HAP-1 (cell line): ENCODE results near the gene MYO10.

ENCODE experiments used
- DNase-seq, 2 experiments: peaks; one replicate each; pipeline ENCODE4 v3.0.0-alpha.2; 2016 to 2020; ENCODE audit warnings: low spot score in 2 of 2
- H3K27me3 ChIP-seq: fragments of 250-450 bp; sonication (Bioruptor Pico); 2 replicates; pipeline ENCODE4 v1.5.1; 2020; ENCODE audit warnings: low read depth, mild to moderate bottlenecking, moderate library complexity
- H3K36me3 ChIP-seq: fragments of 250-450 bp; sonication (Bioruptor Pico); replicated peaks from 2 replicates; pipeline ENCODE4 v1.5.1; 2020; ENCODE audit warnings: mild to moderate bottlenecking
- H3K4me1 ChIP-seq: fragments of 250-450 bp; sonication (Bioruptor Pico); 2 replicates; pipeline ENCODE4 v1.5.1; 2020; ENCODE audit warnings: mild to moderate bottlenecking
- H3K4me3 ChIP-seq: fragments of 250-450 bp; sonication (Bioruptor Pico); 2 replicates; pipeline ENCODE4 v1.5.1; 2020; ENCODE audit warnings: mild to moderate bottlenecking, moderate library complexity
- H3K9me3 ChIP-seq: fragments of 250-450 bp; sonication (Bioruptor Pico); 2 replicates; pipeline ENCODE4 v1.5.1; 2020; ENCODE audit warnings: mild to moderate bottlenecking, moderate library complexity
- in situ Hi-C: fragments of 300-500 bp; cut with MboI; formaldehyde crosslinking; loops from 3 replicates; pipeline ENCODE4 v1.14.3; 2020; ENCODE audit warnings: low sequenced_read_pairs, inconsistent platforms, mixed read lengths

The MYO10 gene

DNA sequence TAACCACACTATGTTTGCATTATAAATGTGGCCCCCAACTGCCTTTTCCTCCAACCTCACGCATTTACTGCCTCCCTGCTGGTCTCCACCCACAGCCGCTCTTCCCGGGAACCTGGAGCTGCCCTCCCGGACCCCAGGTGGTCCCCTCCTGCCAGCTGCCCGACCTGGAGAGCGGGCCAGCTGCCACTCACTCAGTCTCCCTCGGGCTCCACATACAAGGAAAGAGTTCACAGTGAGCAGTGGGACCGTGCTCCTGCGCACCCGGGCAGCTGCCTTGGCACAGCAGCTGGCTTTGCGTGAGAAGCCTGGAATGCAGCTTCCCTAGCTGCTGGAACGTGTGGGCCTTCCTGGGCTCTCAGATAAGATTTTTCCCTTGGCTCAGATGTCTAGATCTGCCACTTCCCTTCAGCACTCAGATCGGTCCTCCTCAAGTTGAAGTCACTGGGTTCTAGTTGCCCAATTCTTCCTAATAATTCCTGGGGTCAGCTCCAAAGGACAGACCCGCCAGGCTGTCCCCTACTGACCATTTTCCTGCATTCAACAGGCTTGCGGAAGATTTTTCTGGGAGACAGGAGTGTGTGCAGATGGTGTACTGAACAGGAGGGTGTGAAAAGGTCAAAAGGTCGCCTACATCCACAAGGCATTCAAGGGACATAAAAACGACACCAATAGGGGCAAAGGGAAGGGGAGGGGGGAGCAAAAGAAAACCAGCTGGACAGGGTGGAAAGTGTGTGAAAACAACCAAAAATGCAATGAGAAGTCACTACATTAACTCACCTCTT lies 69.1 kb downstream of the MYO10 start:
- Histone ChIP-seq H3K4me1 (peaks cover 7% of the 10 kb centered on the region), H3K4me3 (no peak overlapping the region), H3K36me3 (0 out of 2 replicates have a peak, but pooled peaks cover 4% of the 10 kb centered on the region), H3K9me3 (no peaks in the 10 kb centered on the region), H3K27me3 (no peaks in the 10 kb centered on the region)
- in situ Hi-C loops = no loop called here
- no peak for DNase-seq

DNA sequence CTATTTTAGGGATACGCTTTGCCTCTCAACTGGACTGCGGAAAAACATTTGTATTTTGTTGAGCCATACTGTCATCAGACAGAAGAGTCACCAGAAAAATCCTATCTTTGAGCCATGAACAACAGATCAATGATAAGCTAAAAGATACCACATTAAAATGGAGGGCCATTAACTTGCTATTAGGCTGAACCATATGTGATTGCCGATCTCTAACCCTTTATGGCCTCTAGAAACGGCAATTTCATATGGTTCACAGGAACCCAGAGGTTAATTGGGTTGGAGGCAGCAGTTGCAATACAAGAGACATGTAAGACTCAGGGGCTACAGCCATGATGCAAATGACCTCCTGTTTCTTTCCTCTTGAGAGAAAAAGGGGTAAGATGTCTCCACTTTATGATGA lies 69.8 kb downstream of the MYO10 start:
- no peak for DNase-seq
- Histone ChIP-seq H3K4me1 (peaks cover 7% of the 10 kb centered on the region), H3K36me3 (0 out of 2 replicates have a peak, but pooled peaks cover 4% of the 10 kb centered on the region), H3K27me3 (no peaks in the 10 kb centered on the region), H3K4me3 (no peak overlapping the region), H3K9me3 (no peaks in the 10 kb centered on the region)
- in situ Hi-C loops = no loop called here

DNA sequence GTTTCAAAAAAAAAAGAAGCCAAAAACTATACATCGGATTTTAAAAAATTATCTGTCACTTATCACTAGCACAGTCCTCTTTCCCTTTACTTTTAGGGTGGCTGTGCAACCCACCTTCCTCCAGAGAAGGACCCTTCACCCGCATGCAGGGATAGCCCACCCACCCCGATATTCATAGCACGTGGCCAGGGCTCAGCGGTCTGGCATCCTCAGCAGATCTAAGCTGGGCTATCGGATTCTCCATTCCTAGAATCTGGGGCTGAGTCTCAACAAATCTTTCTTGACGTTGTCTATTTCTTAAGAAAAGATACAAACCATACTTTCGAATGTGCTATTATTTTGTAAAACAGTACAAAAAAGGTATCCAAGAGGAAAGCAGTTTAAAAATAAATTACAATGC lies 70.9 kb downstream of the MYO10 start:
- Histone ChIP-seq H3K27me3 (no peaks in the 10 kb centered on the region), H3K4me3 (no peak overlapping the region), H3K4me1 (peaks cover 7% of the 10 kb centered on the region), H3K36me3 (no peaks in the 10 kb centered on the region), H3K9me3 (no peaks in the 10 kb centered on the region)
- no peak for DNase-seq
- in situ Hi-C loops = no loop called here

DNA sequence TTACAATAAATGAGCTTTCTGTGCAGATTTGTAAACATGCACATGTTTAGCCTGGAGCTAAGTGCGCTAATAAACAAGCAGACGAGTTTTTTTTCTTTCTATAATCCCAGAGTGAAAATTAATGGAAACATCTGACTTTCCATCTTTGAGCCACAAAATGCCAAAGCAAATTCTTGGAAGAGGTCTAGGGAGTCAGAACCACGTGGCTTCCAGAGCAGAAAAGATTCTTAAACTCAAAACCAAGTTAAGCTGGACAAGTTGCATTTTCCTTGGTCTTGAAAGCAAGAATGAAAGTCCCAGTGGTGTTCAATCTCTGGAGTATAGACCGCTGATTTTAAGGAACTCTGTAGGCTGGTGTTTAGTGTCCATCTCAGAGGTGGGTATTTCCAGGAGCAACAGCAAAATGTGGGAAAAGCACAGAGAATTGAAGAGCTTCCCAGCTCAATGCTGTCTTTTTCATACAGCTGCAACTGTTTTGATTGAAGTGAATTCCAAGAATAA lies 71.4 kb downstream of the MYO10 start:
- peaks cover 7% of the 10 kb centered on the region for H3K4me1 ChIP-seq
- H3K4me3 ChIP-seq = no peak overlapping the region
- no peak for DNase-seq
- in situ Hi-C loops = no loop called here
- no peaks in the 10 kb centered on the region for H3K36me3 ChIP-seq
- H3K27me3 ChIP-seq = no peaks in the 10 kb centered on the region
- H3K9me3 ChIP-seq = no peaks in the 10 kb centered on the region

DNA sequence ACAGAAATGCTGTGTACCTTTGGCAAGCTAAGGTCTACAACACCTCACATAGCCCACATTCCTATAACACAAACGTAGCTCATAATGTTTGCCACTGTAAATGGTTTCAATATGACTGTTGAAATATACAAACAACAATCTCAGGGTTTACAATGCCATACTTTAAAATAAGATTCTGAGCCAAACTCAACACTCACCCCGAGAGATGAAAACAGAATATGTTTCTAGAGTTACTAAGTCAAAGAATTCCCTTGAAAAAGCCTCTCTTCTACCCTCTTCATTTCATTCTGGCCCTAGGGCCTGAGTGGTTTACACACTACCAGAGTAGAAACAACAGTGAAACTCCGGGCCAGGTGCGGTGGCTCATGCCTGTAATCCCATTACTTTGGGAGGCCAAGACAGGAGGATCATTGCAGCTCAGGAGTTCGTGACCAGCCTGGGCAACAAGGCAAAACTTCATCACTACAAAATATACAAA lies 72.6 kb downstream of the MYO10 start:
- Histone ChIP-seq H3K9me3 (no peaks in the 10 kb centered on the region), H3K36me3 (no peaks in the 10 kb centered on the region), H3K4me1 (peaks cover 7% of the 10 kb centered on the region), H3K4me3 (no peak overlapping the region), H3K27me3 (no peaks in the 10 kb centered on the region)
- DNase-seq = no peak
- in situ Hi-C loops = no loop called here

DNA sequence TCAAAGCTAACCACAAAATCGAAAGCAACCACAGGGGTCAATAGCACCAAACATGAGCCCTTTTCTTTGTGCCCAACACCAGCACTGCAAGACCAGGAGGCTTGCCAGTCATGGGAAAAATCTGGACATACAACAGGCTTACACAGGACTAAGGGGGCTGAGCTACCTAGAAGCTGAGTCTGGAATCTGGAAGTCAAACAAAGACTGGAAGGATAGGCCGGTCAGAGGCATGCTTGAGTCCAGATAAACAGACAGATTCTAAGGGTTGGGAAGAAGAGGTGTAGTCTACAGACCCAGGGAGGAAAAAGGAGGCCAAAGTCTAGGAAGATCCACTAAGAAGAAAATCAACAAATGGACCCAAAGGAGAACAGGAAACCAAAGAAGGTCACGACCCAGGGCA lies 73.3 kb downstream of the MYO10 start:
- H3K9me3 ChIP-seq = no peaks in the 10 kb centered on the region
- no peak for DNase-seq
- H3K27me3 ChIP-seq = no peaks in the 10 kb centered on the region
- in situ Hi-C loops = no loop called here
- peaks cover 7% of the 10 kb centered on the region for H3K4me1 ChIP-seq
- no peak overlapping the region for H3K4me3 ChIP-seq
- H3K36me3 ChIP-seq = no peaks in the 10 kb centered on the region

DNA sequence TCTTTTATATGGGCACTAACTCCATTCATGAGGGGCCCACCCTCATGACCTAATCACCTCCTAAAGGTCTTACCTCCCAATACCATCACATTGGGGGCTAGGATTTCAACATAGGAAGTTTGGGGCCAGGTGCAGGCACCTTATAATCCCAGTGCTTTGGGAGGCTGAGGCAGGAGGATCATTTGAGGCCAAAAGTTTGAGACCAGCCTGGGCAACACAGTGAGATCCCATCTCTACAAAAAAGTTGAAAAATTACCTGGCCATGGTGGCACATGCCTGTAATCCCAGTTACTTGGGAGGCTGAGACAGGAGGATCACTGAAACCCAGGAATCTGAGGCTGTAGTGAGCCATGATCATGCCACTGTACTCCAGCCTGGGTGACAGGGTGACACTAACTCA lies 76.7 kb downstream of the MYO10 start:
- in situ Hi-C loops = no loop called here
- Histone ChIP-seq H3K4me1 (peaks cover 19% of the 10 kb centered on the region), H3K27me3 (no peaks in the 10 kb centered on the region), H3K36me3 (no peaks in the 10 kb centered on the region), H3K9me3 (no peaks in the 10 kb centered on the region), H3K4me3 (no peak overlapping the region)
- no peak for DNase-seq

DNA sequence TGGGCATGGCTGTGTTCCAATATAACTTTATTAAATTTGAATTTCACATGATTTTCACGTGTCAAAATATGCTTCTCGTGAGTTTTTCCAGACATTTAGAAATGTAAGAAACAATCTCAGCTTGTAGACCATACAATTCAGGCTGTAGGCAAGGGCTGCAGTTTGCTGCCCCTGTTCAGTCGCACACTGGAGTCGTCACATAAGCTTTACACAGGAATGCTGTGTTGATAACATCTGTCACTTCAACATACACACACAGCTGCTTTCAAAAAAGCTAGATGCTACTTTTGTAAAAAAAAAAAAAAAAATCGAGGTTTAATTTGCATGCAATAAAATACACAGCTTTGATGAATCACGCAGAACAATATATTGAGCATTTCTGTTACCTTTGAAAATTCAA lies 77.9 kb downstream of the MYO10 start:
- H3K4me3 ChIP-seq = no peak overlapping the region
- no peaks in the 10 kb centered on the region for H3K9me3 ChIP-seq
- H3K36me3 ChIP-seq = no peaks in the 10 kb centered on the region
- DNase-seq = no peak
- peaks cover 27% of the 10 kb centered on the region for H3K4me1 ChIP-seq
- in situ Hi-C loops = no loop called here
- no peaks in the 10 kb centered on the region for H3K27me3 ChIP-seq

DNA sequence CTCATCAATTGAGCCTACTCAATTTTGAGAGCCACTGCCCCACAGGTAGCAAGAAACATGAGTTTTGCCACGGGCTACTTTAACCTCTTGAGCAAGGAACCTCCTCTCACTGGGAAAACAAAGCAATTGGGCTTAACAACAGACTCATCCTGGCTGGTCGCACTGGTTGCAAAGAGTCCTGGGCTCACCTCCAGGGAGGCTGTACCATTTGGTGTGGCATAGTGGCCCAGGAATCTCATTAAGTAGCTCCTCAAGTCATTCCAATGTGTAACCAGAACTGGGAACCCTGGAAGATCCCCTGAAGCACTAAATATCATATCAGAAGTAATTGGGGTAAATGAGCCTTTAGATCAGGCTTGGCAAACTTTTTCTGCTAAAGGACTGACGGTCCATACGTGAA lies 78.5 kb downstream of the MYO10 start:
- Histone ChIP-seq H3K36me3 (no peaks in the 10 kb centered on the region), H3K4me3 (no peak overlapping the region), H3K4me1 (peaks cover 32% of the 10 kb centered on the region), H3K27me3 (no peaks in the 10 kb centered on the region), H3K9me3 (no peaks in the 10 kb centered on the region)
- DNase-seq = no peak
- in situ Hi-C loops = no loop called here

DNA sequence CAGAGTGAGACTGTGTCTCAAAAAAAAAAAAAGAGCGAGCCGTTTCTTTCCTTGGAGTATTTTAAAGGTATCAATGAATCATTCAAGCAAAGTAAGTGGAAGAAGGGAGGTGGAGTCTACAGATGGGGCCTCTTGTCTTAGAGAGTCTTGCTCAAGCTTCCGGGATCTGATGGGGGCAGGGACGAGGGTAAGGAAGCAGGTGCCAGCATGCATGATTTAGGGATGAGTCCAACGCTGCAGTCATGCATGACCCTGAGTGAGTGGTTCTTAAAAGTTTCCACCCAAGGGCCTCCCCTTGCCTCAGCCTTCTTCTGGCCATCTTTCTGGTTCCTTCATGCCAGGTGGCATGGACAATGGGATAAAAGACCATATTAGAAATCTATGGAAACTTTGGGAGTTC lies 79.6 kb downstream of the MYO10 start:
- no peaks in the 10 kb centered on the region for H3K9me3 ChIP-seq
- no peak for DNase-seq
- in situ Hi-C loops = no loop called here
- H3K27me3 ChIP-seq = no peaks in the 10 kb centered on the region
- H3K36me3 ChIP-seq = no peaks in the 10 kb centered on the region
- peaks cover 39% of the 10 kb centered on the region for H3K4me1 ChIP-seq
- H3K4me3 ChIP-seq = no peak overlapping the region

DNA sequence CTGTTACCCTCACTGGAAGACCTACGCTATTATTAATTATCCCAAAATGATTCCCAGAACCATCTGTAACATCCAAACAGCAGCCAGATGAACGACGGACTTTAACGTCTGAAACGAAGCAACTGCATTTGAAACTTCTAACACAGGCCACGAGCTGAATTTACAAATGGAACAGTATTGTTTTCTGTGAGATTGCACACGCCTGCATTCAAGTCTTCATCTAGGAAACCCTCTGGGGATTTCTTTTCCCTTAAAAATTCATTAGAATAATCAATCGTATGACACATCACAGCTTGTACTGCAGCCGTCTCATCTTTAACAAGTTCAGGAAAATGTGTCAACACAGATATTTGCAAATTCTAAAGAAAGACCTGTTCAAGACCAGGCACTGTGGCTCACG lies 80.2 kb downstream of the MYO10 start:
- Histone ChIP-seq H3K4me1 (peaks cover 46% of the 10 kb centered on the region), H3K27me3 (no peaks in the 10 kb centered on the region), H3K9me3 (no peaks in the 10 kb centered on the region), H3K4me3 (no peak overlapping the region), H3K36me3 (no peaks in the 10 kb centered on the region)
- DNase-seq = no peak
- in situ Hi-C loops = no loop called here

DNA sequence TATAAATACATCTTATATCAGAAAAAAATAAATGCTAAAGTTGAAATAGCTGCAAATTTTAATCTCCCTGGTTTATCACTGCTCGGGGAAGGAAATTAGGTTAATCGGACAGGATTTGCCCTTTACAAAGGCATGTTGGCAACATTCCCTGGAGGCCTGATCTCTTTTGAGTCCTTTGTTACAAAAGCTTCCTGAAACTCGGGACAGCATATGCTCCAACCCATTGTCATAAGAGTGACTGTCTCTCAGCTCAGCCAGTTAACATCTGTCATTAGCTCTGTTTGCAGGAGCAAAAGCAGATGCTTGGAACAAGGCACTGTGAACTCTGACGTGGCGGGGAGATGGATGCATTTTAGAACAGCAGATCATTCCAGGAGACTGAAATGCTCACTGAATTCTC lies 80.6 kb downstream of the MYO10 start:
- Histone ChIP-seq H3K4me3 (no peak overlapping the region), H3K27me3 (no peaks in the 10 kb centered on the region), H3K36me3 (no peaks in the 10 kb centered on the region), H3K9me3 (no peaks in the 10 kb centered on the region), H3K4me1 (peaks cover 47% of the 10 kb centered on the region)
- DNase-seq = peak; percentile 85 to 94
- in situ Hi-C loops = no loop called here

DNA sequence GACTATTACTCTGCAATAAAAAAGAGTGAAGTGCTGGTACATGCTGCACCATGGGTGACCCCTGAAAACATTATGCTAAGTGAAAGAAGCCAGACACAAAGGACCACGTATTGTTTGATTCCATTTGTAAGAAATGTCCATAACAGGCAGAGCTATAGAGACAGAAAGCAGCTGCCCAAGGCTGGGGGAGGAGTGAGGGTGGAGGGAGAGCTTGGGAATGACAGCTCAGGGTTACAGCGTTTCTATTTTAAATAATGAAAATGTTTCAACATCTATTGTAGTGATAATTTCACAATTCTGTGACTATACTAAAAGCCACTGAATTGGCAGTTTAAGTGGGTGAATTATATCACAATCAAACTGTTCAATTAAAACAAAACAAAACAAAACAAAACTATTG lies 81.7 kb downstream of the MYO10 start:
- H3K9me3 ChIP-seq = no peaks in the 10 kb centered on the region
- H3K36me3 ChIP-seq = no peaks in the 10 kb centered on the region
- peaks cover 57% of the 10 kb centered on the region for H3K4me1 ChIP-seq
- no peak overlapping the region for H3K4me3 ChIP-seq
- H3K27me3 ChIP-seq = no peaks in the 10 kb centered on the region
- DNase-seq = peak; percentile 88 to 95
- in situ Hi-C loops = no loop called here

DNA sequence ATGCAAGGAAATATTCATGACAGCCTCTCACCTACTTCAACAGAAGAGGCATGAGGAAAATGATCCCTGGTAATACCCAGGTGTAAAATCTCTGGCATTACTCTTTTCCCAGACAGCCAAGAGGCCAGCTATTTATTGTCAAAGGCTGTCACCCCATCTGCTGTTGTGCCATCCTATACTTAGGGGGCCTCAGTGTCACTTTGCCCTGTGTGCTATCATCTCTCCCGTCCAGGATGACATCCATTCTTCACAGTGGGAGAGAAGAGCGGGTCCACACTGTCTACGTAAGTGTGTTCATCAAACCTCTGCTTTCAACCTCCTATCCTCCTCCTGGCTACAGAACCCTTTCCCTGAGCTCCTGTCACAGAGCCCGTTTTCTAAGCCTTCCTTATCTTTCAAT lies 82.6 kb downstream of the MYO10 start:
- no peak for DNase-seq
- Histone ChIP-seq H3K36me3 (no peaks in the 10 kb centered on the region), H3K9me3 (no peaks in the 10 kb centered on the region), H3K27me3 (no peaks in the 10 kb centered on the region), H3K4me1 (peaks cover 61% of the 10 kb centered on the region), H3K4me3 (no peak overlapping the region)
- in situ Hi-C loops = no loop called here
